ENCODE data around the gene NPAS3.

GRCh38 chr14:33390335-33390734, 451.7 kb downstream of the NPAS3 start:
- TF ChIP-seq CTCF (conservative IDR thresholded peaks at IDR 0.05; ENCODE audit: low read length) (no peak), EZH2phosphoT487 (IDR thresholded peaks at IDR 0.05; ENCODE audit: borderline replicate concordance) (no peak)

Data from Loucy (cell line).